Activated effector memory CD4-positive, alpha-beta T cell treated with Interleukin-2 at 50 U/mL for 16 hours (primary cell): ENCODE measurements around the gene ITGB8.

Experiments
- DNase-seq: peaks from one replicate; pipeline ENCODE4 v3.0.0-alpha.2; 2020

Gene ITGB8

DNA sequence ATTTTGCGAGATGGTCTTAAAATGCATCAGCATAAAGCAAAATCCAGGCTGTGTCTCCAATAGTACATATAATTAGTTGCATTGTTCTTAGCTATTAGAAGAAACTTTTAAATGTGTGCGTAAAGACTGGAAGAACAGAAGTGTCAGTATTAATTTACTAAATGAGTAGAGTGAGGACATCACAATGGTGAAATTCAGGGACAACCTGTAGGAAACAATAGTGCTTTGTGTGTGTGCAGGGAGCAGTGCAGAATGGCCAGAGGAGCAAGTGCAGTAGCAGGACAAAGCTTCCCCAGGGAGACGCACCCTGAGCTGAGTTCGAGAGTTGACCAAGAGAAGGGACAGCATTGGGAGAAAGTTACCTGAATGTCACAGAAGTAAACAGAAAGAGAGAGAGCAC lies 13.7 kb downstream of the ITGB8 start:
- no peak for DNase-seq

- DNase-seq: no peak
Observed at GRCh38 chr7:20346577-20346976, 15.9 kb downstream of the ITGB8 start.

DNA sequence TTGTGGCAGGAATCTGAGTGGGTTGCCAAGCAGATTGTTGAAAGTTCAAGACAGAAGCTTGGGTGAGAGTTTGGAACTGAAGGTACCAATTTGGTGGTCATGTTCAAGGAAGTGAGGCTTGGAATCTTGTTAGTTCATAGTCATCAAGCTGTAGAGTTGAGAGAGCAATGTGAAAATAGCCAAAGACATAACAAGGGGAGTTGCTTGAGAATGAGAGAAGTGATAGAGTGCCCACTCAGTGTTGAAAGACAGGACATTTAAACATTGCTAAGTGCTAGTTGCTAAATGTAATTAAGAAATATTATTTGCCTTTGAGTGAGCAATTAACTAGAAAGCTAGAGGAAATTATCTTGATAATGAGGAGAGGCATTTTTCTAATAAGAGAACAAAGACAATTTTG lies 17.0 kb downstream of the ITGB8 start:
- no peak for DNase-seq

GRCh38 chr7:20348125-20348807 lies 17.6 kb downstream of the ITGB8 start:
- no peak for DNase-seq

GRCh38 chr7:20350518-20350951 lies 19.8 kb downstream of the ITGB8 start:
- no peak for DNase-seq

DNA sequence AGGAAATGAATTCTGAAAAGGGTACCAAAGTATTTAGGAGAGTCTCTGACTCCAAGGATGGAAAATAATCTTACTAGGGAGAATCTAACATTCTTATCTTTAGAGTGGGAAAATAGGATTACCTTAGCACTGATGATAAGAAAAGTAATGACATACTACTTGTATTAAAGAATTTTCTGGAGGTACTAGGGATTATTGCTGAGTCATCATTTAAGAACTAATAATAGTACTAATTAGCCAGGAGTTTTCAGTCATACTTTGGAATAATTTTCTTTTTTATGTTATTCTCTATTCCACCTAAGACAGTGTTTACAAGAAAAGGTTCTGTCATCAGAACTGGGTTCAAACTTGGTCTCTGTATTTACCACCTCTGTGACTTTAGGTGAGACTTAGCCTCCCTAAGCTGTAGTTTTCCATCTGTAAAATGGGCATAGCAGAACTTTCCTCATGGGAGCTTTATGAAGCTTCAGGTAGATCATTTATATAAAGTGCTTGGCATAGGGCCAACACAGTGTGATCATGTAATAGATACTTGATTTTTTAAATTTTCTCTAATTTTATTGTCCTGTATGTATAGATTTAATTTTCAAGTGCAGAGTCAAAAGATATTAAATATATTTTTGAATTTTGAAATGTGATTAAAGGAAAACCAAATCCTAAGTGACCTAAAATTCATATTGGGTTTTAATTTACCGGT lies 20.4 kb downstream of the ITGB8 start:
- DNase-seq: no peak

DNA sequence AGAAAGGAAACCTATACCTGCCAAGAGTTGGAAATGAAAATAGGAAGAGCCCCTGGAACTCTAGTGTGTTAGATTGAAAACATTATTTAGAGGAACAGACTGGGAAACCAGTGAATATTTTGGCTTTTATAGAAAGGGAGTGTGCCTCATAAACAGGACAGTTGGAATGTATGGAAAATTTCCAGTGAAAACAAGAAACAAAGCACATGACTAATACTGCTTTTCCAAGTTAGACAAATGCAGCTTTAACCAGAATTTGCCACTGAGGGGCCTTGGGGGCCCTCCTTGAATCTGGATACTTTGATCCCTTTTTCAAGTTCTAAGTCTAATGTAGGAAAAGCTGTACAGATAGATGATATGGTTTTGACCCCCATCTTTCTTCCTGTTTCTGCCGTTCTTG lies 21.2 kb downstream of the ITGB8 start:
- DNase-seq: no peak

- DNase-seq: no peak
Observed at GRCh38 chr7:20352573-20353306, 22.0 kb downstream of the ITGB8 start.

DNA sequence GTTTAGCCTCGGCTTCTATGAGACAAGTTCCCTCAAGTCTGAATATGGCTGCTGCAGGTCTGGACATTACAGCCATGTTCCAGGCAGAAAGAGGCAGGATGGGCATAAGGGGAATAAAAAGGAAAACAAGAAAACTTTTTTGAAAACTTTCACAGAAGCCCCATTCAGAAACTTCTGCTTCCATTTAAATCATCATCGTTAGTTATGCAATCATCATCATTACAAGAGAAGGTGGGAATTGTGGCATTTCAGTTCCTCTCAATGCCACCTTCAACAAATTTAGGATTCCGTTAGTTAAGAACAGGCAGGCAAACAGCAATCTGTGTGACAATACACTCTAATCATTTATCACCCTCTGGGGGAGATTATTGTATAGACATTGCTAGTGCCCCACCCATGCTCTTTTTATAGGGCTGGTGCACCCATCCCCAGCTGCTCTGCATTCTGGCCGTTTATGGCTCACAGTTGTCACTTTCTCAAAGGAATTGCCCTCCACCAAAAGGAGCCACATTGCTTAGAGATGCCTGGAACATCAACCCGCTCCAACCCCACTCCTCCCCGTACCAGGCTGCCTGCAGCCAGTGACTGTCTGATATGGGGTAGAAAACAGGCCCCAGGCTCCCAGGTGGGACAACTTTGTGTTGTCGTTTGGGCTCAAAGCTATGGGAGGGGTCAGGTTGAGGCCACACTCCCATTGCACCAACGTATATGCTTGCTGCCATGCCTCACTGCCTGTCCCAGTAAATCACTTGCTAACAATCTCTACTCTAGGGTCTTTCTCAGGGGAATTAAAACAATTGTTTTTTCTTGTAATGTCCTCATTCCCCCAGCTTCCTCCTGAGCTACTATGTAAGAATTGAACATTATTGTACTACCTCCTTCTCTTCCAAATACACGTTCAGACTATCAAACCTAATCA lies 24.2 kb downstream of the ITGB8 start:
- no peak for DNase-seq

GRCh38 chr7:20358106-20358505 lies 27.4 kb downstream of the ITGB8 start:
- DNase-seq: no peak

DNA sequence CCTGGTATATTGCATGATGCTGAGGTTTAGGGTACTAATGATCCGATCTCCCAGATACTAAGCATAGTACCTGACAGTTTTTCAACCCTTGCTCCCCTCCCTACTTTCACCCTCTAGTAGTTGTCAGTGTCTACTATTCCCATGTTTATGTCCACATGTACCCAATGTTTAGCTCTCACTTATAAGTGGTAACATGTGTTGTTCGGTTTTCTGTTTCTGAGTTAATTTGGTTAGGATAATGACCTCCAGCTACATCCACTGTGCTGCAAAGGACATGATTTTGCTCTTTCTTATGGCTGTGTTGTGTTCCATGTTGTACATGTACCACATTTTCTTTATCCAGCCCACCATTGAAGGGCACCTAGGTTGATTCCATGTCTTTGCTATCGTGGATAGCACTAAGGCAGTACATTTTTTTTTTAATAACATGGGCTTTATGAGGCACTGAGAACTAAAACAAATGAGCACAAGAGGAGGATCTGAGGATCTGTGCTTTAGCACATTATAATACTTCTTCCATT lies 28.1 kb downstream of the ITGB8 start:
- DNase-seq: no peak

- no peak for DNase-seq
Observed at GRCh38 chr7:20359341-20359963, 28.8 kb downstream of the ITGB8 start.

- DNase-seq: no peak
Observed at GRCh38 chr7:20362574-20363253, 32.0 kb downstream of the ITGB8 start.

DNA sequence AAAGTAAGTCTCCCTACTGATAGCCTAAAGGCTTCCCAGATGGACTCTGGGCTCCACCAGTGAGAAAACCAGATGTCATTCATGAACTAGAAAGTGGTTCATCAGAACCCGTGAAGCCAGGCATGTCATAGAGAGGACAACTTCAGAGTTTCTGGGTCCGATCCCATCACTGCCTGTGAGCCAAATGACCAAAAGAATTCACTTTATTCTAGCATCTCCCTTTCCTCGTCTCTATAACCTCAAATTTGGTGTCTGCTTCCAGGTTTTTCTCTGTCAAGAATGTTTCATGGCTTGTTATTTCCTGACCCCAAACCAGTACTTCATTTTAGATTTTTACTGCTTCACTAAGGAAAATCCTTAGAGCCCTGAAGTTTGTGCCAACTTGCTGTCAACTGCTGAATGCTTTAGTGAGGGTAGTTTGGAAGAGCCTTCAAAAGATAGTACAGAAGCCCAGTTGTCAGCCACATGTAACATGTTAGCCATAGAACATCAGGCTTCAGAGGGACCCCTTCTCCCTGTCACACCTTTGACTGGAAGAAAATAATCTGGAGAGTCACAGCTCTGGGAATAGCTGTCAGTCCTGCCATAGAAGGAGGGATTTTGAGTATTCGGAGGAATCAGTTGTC lies 34.0 kb downstream of the ITGB8 start:
- no peak for DNase-seq

- no peak for DNase-seq
Observed at GRCh38 chr7:20365486-20365885, 34.8 kb downstream of the ITGB8 start.

GRCh38 chr7:20374399-20374798 lies 43.7 kb downstream of the ITGB8 start:
- DNase-seq: no peak

GRCh38 chr7:20376796-20377195 lies 46.1 kb downstream of the ITGB8 start:
- no peak for DNase-seq

- no peak for DNase-seq
Observed at GRCh38 chr7:20381406-20382034, 50.8 kb downstream of the ITGB8 start.

DNA sequence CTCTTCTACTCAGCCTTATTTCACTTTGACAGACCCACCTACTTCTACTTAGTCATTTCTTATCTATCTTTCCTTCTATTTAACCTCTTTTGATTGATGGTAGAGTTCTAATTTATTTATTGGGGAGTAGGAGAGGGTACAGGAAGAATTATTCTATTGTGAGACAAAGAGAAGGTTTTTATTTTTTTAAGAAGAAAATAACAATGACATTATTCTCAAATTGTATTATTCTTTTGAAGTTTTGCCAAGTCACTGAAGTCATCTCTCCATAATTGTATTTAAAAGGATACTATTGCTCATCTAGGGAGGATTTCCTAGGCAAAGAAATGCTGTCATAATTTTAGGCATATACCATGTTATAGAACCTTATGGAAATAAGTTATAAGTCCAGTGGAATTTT lies 52.7 kb downstream of the ITGB8 start:
- no peak for DNase-seq

GRCh38 chr7:20385126-20385525 lies 54.4 kb downstream of the ITGB8 start:
- no peak for DNase-seq

- no peak for DNase-seq
Observed at GRCh38 chr7:20388084-20388483, 57.4 kb downstream of the ITGB8 start.
